Epidermal melanocyte (primary cell): ENCODE results near the gene RTP5.

Source experiments
- DNase-seq: peaks from one replicate; pipeline ENCODE4 v3.0.0; 2011; ENCODE audit warnings: low spot score; ENCODE audit not compliant: insufficient read length

RTP5 gene

GRCh38 chr2:241857572-241858121, 11.9 kb upstream of the RTP5 start:
- DNase-seq = no peak

GRCh38 chr2:241858206-241859016, 11.1 kb upstream of the RTP5 start, which contains the start of gene PDCD1:
TSS of gene PDCD1 (minus strand) at chr2:241858894. CDS start at chr2:241858838, 56 bp downstream.
- no peak for DNase-seq

DNA sequence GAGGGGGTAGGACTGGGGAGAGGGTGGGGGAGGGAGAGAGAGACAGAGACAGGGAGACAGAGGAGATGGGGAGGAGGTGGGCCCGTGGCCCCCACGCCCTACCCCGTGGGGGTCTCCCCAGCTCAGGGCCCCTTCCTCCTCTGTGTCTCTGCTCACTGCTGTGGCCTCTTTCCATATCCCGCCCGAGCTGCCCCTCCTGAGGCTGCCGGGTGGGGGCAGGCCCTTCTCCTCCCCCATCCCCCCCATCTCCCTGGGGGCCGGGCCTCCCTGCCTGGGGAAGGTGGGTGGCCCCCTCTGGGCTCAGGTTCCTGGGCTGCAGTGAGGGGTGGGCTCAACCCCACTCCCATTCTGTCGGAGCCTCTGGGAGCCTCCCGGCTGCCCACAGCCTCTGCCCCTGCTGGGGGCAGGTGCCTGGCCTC, 10.5 kb upstream of the RTP5 start:
- DNase-seq = no peak

DNA sequence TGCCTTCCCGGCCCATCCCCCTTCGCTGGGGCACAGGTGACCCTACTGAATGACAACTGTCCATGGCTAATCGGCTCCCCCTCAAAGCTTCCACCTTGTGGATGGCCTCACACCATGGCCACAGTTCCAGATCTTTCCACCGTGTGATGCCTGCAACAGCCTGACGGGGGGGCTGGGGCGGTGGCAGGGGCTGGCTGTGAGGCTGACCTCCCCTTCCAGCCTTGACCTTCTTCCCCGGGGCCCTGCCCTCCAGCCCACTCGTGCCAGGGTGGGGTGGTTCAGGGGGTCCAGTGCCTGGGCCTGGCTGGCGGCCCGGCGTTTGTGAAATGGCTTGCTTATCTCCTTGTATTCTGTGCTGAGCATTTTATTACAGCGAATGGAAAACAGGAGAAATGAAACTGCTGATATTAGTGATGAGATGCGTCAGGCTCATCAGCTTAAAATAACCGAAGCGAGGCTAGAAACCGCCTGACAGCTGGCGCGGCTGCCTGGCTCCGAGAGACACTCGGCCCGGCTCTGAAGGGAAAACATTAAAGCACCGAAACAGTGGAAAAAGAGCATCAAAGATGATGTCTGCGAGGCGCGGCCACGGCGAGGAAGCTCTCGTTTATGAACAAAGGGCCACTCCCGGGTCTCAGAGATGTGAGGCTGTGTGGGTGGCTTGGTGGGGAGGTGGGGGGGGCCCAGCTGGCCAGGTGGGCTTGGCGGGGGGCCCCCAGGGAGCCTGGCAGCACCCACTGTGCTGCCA, 9.9 kb upstream of the RTP5 start:
- DNase-seq = peak; percentile 64

DNA sequence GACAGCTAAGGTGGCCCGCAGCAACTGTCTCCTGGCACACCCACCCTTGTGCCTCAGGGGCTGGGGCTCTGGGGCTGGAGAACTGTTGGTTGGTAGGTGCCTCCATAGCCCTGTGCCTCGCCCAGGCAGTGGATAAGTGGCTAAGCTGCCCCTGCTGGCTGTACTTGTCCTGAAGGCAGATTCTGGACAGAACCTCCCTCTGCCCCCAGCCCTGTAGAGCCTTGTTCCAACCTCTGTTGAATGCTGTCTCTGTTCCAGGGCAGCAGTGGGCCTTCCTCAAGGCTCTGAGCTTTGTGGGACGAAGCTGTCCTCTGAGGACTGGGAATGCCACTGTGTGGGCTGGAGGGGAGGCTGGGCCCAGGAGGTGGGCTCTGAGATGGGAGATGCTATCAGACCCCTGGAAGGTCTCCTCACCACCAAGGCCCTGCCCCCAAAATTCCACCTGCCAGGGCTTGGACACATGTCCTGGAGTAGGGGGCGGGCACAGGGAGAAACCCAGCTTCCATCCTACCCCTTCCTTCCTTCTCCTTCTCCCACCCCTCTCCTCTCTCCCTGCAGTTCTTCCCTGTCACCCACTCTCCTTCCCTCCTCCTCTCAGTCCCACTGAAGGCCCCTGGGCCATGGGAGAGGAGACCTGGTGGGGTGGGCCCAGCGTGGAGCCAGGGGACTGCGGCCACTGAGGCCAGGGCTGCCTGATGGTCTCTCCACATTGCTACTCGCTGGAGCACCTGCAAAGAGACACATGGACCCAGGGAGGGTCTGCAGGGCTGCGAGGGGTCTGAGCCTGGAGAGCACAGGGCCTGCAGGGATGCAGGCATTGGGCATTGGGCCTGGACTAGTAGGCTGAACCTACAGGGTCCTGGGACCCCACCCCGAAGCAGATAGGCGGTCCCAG, 9.1 kb upstream of the RTP5 start:
- no peak for DNase-seq

DNA sequence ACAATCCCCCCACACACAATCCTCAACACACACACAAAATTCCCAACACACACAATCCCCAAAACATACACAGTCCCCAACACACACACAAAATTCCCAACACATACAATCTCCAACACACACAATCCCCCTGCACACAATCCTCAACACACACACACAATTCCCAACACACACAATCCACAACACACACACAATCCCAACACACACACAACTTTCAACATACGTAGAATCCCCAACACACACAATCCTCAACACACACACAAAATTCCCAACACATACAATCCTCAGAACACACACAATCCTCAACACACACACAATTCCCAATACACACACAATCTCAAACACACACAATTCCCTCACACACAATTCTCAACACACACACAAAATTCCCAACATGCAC, 8.3 kb upstream of the RTP5 start:
- DNase-seq = no peak

- DNase-seq = no peak
Measured at GRCh38 chr2:241862093-241862492, 7.4 kb upstream of the RTP5 start.

DNA sequence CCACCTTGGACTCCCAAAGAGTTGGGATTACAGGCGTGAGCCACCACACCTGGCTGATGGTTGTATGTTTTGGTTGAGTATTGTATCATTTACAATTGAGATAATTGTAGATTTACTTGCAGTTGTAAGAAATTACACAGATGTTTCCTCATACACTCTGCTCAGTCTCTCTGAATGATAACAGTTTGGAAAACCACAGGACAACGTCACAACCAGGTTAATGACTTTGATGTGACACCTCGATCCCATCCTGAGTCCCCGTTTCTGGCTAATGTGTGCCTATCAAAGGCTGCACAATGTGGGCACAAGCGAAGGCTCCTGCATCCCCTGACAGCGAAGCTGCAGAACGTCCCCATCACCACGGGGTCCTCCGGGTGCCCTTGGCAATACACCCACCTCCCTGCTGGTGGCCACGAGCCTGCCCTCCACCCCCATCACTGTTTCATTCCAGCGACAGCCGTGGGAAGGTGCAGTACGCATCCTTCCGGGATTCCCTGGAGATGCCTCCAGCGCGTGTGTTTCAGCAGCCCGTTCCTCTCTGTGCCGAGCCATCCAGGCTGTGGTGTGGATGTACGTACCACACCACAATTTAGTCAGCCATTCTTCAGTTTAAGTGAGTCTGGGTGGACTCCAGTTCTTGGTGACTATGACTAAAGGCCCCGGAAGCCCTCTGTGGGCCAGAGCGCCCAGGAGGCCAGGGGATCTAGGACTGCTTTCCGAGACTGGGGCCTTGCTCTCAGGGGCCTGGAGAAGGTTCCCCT, 6.6 kb upstream of the RTP5 start:
- no peak for DNase-seq

DNA sequence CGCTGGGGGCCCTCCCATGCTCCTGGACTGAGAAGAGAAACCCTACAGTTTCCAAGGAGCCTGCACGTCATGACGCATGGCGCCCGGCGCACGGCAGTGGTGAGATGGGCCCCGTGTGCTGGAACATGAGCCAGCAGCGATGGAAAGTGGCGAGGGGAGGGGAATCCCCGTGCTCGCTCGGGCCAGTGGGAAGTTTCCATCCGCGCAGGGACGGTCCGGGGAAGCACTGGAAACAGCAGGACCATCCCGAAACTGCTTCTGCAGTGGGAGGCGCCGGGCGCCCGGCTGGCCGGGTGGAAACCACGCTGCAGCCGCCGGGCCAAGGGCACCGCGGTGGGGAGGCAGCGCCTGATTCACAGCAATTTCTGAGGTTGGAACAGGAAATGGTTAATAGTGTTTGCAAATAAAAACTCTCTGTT, 6.0 kb upstream of the RTP5 start:
- no peak for DNase-seq

DNA sequence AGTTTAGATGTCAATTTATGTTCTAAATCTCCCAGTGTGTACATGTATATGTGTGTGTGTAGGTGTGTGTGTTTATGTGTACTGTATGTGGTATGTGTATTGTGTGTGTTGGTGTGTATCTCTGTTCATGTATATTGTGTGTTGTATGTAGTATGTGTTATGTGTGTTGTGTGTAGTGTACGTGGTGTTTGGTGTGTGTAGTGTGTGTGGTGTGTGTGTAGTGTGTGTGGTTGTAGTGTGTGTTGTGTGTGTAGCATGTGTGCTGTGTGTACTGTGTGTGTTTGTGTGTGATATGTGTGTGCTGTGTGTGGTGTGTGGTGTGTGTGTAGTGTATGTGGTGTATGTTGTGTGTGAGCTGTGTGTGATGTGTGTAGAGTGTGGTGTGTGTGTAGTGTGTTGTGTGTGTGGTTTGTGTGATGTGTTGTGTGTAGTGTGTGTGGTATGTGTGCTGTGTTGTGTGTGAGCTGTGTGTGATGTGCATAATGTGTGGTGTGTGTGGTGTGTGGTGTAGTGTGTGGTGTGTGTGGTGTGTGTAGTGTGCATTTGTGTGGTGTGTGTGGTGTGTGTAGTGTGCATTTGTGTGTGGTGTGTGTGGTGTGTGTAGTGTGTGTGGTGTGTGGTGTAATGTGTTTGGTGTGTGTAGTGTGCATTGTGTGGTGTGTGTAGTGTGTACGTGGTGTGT, 5.2 kb upstream of the RTP5 start:
- no peak for DNase-seq

GRCh38 chr2:241864850-241865213, 4.7 kb upstream of the RTP5 start:
- DNase-seq = no peak

DNA sequence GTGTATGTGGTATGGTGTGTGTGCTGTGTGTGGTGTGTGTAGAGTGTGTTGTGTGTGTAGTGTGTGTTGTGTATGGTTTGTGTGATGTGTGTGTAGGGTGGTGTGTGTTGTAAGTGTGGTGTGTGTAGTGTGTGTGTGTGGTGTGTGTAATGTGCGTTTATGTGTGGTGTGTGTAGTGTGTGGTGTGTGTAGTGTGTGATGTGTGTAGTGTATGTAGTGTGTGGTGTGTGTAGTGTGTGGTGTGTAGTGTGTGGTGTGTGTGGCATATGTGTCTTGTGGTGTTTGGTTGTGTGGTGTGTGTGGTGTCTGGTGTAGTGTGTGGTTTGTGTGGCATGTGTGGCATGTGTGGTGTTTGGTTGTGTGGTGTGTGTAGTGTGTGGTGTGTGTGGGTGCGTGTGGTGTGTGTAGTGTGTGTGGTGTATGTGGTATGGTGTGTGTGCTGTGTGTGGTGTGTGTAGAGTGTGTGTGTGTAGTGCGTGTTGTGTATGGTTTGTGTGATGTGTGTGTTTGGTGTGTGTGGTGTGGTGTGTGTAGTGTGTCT, 4.0 kb upstream of the RTP5 start:
- no peak for DNase-seq

DNA sequence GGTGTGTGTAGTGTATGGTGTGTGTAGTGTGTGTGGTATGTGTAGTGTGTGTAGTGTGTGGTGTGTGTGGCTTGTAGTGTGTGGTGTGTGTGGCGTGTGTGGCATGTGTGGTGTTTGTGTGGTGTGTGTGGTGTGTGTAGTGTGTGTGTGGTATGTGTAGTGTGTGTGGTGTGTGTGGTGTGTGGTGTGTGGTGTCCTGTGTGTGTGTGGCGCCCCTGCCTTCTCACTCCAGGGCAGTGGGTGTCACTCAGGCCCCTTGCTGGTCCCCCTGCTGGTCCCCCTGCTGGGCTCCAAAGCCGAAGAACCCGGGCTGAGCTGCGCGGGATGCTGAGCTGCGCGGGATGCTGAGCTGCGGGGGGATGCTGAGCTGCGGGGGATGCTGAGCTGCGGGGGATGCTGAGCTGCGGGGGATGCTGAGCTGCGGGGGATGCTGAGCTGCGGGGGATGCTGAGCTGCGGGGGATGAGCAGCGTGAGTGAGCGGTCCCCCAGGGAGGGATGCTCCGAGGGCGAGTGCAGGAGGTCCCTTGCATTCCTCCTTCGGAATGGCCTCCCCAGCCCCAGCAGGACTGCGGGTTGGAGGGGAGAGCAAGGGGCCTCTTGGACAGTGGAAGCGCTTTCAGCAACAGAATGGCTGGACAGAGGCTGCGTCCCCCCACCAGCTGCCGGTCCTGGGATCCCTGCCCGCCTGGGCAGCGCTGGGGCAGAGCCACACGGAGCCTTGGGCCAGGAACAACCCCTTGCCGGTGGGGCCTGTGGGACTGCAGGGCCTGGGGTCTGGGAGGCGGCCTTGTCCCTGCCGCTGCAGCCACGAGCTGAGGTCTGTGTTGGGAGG, 3.4 kb upstream of the RTP5 start:
- no peak for DNase-seq

DNA sequence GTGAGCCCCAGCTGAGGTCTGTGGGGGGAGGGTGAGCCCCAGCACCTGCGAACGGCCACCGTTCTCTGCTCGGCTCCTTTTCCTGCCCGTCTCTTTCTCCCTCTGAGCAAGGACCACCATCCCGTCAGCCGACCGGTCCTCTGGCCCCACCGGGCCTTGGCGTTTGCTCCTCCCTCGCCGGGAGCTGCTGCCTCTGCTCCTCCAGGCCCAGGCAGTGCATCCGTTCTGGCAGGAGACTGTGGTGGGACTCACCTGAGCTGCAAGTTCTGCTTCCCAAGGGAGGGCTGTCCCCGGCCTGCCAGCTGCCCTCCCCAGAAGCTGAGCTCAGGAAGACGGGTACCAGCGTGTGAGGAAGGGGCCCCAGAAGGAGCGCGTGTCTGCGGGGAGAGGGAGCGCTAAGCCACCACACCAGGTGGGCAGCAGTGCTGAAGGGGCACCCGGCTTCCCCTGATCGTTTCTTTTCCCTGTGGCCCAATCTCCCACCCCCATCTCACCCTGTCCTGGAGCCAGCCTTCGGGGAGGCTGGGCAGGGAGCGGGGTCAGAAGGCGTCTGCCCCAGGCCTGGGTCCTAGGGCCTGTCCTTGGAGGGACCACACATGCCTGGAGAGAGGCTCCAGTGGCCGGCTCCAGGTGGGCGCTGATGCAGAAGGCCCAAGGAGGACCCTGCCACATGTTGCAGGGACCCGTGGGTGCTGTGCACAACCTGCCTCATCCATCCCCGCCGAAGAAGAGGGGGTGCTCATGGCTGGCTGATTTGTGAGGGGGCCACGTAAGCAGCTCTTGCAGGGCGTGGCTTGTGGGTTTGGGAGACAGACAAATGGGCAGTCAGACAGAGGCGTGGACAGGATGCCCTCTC, 2.5 kb upstream of the RTP5 start:
- no peak for DNase-seq

DNA sequence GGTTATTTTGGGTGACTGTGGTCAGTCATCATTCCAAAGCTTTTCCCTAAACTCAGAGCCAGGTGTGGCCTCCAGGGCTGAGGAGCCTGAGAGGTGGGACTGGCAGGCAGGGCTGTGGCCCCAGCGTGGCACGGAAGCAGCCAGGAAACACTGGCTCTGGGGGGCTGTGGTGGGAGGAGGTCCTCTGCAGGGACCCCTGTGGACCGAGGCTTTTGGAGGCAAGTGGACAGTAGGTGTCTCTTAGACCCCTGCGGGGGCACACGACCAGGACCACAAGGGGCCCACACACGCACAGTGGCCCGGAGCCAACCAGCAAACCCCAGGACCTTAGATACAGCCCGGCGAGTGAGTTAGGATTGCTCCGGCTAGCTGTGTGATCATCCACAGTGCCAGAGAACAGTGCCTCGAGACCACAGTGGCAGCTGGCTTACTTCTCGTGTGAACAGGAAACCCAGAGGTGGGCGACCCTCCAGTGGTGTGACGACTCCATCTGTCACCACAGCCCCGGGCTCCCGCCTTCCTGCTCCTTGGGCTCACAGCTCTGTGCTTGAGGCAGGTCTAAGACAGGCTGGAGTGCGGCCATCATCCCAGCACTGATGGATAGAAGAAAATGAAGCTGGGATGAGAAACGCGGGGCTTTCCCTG, 1.6 kb upstream of the RTP5 start:
- no peak for DNase-seq

DNA sequence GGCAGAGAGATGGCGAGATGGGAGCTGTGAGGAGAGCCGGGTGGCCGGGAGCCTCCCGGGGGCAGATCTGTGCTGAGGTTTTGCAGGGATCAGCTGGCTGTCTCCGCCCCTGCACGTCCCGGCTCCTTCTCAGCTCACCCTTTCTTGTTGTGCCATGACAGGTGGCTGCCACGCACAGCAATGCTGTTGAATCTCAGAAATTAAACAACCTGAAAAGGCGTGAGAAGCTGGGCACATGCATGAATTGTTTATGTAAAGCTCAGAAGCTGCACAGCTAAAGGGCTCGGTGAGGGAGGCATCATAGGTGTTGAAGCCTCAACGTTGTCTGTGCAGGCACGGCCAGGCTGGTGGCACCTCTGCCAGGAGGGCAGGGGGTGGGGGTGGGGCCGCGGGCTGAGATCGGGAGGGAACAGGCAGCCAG, 858 bp upstream of the RTP5 start:
- DNase-seq = no peak

- no peak for DNase-seq
Measured at GRCh38 chr2:241870081-241870541, 582 bp downstream of the RTP5 start.
